ENCODE data around the gene C1orf21.

DNA sequence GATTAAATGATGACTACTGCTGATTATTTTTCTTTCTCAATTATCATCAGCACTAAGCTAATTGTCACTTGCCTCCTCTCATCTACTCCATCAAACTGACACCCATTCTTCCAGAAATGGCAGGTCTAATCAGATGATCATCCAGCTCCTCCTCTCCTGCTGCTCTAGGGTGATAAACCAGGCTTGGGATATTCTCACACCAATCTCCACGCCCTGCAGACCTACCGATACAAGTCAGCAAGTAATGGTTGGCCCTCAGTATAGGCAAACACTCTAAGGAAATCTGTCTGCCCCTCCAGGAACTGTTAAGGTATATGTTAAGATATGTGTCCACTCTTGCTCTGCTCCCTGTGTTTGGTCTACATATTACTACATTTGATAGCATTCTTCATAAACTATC lies 36.3 kb upstream of the C1orf21 start:
- TF ChIP-seq, protein P1, sequence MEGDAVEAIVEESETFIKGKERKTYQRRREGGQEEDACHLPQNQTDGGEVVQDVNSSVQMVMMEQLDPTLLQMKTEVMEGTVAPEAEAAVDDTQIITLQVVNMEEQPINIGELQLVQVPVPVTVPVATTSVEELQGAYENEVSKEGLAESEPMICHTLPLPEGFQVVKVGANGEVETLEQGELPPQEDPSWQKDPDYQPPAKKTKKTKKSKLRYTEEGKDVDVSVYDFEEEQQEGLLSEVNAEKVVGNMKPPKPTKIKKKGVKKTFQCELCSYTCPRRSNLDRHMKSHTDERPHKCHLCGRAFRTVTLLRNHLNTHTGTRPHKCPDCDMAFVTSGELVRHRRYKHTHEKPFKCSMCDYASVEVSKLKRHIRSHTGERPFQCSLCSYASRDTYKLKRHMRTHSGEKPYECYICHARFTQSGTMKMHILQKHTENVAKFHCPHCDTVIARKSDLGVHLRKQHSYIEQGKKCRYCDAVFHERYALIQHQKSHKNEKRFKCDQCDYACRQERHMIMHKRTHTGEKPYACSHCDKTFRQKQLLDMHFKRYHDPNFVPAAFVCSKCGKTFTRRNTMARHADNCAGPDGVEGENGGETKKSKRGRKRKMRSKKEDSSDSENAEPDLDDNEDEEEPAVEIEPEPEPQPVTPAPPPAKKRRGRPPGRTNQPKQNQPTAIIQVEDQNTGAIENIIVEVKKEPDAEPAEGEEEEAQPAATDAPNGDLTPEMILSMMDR (IDR thresholded peaks at IDR 0.05) = no peak
- TF ChIP-seq POLR2A (IDR thresholded peaks at IDR 0.05) = no peak

Data from body of pancreas (tissue), 4 donors.